ENCODE measurements around the gene RTN4IP1. TPM values are rescaled to one million over a fixed set of nuclear protein-coding genes. Genes with fewer than 3 reads are reported as not detected.

RTN4IP1 gene
- total RNA-seq, 1 experiment from 2014 or later = 19.2 TPM

GRCh38 chr6:106561686-106562405 lies 67.5 kb downstream of the RTN4IP1 start (continued):
- TF ChIP-seq ZNF317 (CRISPR knock-in tag; IDR thresholded peaks at IDR 0.05; ENCODE audit: borderline replicate concordance, low read depth) = no peak
- TF ChIP-seq ZBTB43 (CRISPR knock-in tag; IDR thresholded peaks at IDR 0.05) = no peak
- no peak for TF ChIP-seq ZNF281 (CRISPR knock-in tag; IDR thresholded peaks at IDR 0.05)
- TF ChIP-seq ERG (CRISPR knock-in tag; IDR thresholded peaks at IDR 0.05) = no peak
- TF ChIP-seq AR (CRISPR knock-in tag; IDR thresholded peaks at IDR 0.05) = no peak
- TF ChIP-seq TEAD1 (CRISPR knock-in tag; IDR thresholded peaks at IDR 0.05) = no peak
- no peak for TF ChIP-seq ZNF121 (CRISPR knock-in tag; IDR thresholded peaks at IDR 0.05)
- TF ChIP-seq SOX15 (CRISPR knock-in tag; IDR thresholded peaks at IDR 0.05) = no peak
- TF ChIP-seq ZNF671 (CRISPR knock-in tag; IDR thresholded peaks at IDR 0.05) = no peak
- no peak for TF ChIP-seq E2F1 (CRISPR knock-in tag; IDR thresholded peaks at IDR 0.05)
- TF ChIP-seq ZNF219 (CRISPR knock-in tag; IDR thresholded peaks at IDR 0.05; ENCODE audit: borderline replicate concordance) = no peak
- TF ChIP-seq ZNF416 (CRISPR knock-in tag; IDR thresholded peaks at IDR 0.05) = no peak

GRCh38 chr6:106560996-106561685 lies 68.2 kb downstream of the RTN4IP1 start:
- H3K27me3 Mint-ChIP-seq (ENCODE audit: low read depth) = no peaks in the 10 kb centered on the region
- H3K4me1 Mint-ChIP-seq = peaks cover 21% of the 10 kb centered on the region
- H3K36me3 Mint-ChIP-seq = no peaks in the 10 kb centered on the region
- H3K9me3 Mint-ChIP-seq = no peaks in the 10 kb centered on the region
- H3K4me3 Mint-ChIP-seq = no peak overlapping the region
- POLR2A ChIA-PET = no interaction called here
- no peak for ATAC-seq
- no peak overlapping the region for H3K27ac Mint-ChIP-seq
- DNase-seq (ENCODE audit: low spot score) = no peak
- CTCF ChIA-PET = interaction anchor here (0.8 to 1.0 kb wide), 2 partner anchors 221 to 419 kb away, joined by 3 read pairs; no protein-coding TSS in a partner anchor
- TF ChIP-seq ARID4B (CRISPR knock-in tag; IDR thresholded peaks at IDR 0.05; ENCODE audit: borderline replicate concordance) (no peak), CTCF (IDR thresholded peaks at IDR 0.05) (no peak), ZNF396 (CRISPR knock-in tag; IDR thresholded peaks at IDR 0.05; ENCODE audit: borderline replicate concordance) (no peak)

All from WTC11 (cell line).